Measurements from ENCODE around the gene TBC1D1.

Gene TBC1D1

DNA sequence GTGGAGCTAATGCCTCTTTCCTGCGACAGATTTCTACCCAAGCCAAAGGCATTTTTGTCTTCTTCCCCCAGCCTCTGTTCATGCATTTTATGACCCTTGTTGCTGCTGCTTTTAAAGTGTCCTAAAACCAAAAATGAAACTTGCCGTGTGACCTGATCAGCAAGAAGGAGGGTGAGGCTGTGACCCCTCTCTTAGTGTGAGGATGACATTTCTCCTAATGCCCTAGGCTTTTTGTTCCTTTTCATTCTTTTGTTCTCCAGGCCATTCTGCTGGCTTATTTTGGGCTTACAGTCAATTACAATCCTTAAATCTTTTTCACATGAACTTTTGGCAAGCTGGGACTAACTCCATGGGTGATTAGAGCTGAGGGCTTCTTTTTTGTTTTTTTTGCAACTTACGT is 103.7 kb downstream of the TBC1D1 start:
- DNase-seq (ENCODE audit: low read depth): no peak

DNA sequence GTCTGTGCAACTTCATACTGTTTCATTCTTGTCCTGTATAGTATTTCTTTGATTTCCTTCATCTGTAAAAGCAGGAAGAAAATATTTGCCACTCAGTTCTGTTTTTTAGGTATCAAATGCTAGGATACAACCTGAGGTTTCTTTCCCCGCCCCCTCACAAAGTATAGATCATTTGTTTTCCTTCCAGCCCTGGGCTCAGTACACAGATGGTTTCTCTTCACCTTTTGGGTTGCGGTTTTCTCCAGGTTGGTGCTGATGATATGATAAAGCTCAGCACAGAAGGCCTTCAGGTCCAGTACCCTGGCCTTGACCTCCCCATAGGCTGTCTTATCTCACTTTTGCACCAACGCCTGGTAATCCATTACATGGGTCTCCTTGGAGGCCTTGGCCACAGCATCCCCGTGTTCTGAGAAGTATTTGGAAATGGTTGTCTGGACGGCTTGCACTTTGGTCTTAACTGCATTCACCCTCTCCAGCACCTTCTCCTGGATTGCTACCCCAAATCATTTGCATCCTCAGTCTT is 104.5 kb downstream of the TBC1D1 start:
- DNase-seq (ENCODE audit: low read depth): no peak

DNA sequence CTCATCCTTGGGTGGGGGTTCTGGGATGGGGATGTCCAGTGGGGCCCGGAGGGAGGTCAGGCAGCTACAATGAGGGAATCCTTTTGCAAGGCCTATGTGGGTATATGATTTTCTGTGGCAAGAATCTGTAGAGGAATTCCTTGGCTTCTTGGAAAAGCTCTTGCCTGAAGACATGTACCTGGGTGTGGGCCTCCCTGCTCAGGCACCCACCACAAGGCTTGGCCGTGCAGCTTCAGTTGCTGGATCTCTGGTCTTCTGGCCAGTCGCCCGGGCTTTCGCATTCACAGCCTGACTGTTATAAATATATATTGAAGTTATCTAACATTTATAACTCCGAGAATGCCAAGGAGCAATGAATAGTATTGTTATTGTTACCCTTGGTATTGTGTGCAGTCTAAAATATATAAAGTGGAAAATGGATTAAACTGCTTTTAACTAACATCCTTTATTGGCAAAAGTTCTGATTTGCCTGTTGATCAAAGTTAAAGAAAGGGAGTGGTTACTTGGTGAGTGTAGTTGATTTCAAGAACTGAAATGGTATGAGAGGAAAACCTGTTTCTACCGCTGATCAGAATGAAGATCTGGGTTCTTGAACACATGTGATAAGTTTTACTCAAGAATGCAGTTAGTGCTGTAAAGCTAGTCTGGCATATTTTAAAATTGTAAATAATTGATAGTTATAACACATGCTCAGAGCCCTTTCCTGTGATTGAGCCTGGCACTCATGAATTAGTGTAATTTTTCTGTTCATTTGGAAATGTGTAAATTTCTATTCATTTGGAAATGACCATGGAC is 105.3 kb downstream of the TBC1D1 start:
- no peak for DNase-seq (ENCODE audit: low read depth)

DNA sequence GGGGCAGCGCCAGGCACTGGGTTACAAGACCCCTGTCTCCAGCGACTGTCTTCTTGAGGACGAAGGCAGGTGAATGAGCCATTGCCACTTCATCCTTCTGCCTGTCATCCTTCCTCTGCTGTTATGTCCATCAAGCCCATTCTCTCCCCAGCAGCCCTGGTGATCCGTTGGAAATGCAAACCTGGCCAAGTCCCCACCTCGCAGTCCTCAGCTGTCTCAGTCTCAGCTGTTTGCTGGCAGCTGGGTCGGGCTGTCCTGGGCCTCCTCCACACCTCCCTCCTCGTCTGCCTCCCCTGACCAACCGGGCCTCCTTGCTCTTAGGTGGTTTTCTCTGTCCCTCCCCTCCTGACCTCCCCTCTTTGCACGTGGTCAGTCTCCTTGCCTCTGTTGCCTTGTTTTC is 107.3 kb downstream of the TBC1D1 start:
- DNase-seq (ENCODE audit: low read depth): no peak

DNA sequence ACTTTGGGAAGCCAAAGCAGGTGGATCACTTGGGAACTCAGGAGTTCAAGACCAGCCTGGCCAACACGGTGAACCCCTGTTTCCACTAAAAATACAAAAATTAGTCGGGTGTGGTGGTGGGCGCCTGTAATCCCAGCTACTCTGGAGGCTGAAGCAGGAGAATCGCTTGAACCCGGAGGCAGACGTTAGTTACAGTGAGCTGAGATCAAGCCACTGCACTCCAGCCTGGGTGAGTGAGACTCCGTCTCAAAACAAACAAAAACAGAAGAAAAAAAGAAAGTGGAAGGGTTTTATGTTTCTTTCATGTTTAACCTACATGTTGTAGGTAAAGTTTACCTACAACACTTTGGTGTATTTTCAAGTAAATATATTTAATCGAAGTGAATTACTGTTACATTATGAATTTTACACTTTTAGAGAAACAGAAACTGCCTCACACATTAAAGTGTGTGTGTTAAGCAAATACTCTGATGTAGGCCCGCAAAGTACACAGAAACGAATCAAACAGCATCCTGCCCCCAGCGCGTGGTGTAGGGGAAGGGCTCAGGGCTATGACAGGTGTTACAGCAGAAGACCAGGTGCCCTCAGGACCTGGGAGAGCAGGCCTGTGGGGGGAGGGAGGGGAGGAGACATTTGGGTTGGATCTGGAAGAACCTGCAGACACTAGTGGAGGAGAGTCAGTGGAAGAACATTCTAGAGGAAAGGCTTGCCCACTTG is 108.3 kb downstream of the TBC1D1 start:
- no peak for DNase-seq (ENCODE audit: low read depth)

DNA sequence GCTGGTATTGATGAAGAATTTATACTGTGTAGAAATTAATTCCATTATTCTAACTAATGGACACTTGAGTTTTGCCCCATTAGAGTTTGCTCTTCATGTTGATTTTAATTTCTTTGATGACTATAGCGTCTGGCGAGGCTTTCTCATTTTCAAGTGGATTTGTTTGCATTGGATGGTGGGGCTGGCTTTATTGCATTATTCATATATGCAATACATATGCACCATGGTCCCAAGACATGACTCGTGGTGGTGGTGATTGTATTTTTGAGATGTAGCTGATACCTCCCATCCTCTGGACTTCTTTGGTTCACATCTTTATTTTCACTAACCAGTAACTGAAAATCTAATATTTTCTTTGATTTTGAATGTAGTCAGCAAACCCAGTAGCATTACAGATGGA is 109.1 kb downstream of the TBC1D1 start:
- DNase-seq (ENCODE audit: low read depth): no peak

DNA sequence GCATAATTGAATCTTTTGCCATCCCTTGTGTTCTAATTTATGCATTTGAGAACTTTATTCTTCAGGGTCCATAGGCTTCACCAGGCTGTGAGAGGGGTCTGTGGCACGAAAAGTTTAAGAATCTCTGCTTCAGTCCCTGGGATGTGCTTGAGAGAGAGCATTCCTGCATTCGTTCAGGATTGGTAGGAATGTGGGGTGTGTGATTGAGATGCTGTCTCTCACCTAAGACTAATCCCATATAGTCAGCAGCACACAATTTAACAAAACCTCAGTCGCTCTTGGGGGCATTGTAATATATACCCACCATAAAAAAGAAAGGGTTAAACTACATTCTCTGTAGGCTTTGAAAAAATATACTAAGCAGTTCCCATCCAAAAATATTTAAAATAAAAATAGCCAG is 111.0 kb downstream of the TBC1D1 start:
- no peak for DNase-seq (ENCODE audit: low read depth)

DNA sequence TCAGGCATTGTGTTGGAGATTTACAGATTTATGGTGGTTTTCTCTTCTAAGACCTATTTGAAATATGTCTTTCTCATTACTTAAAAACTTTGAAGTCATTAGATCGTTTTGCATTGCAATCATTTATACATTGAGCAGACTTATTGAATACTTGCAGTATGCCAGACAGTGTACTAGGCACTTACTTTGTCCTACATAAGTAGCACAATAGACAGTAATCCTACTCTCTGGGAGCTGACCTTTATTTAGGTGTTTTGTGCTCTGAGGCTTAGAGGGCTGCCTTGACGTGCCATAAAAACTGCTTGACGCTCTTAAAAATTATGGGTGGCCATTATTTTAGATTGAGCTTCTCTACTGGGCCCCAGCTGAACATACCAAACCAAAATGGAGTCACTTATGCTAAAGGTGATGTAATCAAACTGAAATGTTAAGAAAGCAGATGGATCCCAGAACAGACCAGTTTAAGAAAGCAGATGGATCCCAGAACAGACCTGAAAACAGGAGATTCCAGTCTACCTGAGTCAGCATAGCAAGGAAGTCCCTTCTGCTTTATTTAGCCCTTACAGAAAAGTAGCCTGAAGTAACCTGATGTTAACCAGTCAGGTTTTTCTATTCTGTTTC is 111.7 kb downstream of the TBC1D1 start:
- no peak for DNase-seq (ENCODE audit: low read depth)

DNA sequence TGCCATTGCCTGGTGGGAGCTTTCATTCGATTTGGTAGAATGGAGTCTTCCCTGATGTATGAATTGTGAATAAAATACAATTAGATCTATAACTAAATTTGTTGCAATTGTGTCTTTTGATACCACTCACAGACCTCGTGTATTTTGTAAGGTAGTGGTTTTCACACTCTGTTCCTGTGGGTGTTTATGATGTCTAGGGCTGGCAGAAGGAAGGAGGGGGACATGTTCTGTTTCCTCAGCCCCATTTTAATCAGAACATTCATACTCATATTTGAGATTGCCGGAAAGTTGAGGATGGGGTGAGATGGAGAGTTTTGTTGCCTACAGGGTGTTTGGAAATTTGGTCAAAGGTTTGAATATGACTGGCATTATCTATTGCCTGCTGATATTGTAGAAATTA is 112.2 kb downstream of the TBC1D1 start:
- no peak for DNase-seq (ENCODE audit: low read depth)

DNA sequence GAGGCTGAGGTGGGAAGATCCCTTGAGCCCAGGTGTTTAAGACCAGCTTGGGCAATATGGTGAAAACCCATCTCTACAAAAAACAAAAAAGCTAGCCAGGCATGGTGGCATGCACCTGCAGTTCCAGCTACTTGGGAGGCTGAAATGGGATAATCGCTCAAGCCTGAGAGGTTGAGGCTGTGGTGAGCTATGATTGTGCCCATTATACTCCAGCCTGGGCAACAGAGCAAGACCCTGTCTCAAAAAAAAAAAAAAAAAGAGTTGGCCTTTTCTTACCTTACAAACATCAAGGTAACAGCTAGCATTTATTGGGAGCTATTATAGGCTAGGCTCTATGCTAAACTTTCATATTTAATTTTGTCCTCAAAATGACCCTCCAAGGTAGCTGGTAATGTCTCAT is 112.7 kb downstream of the TBC1D1 start:
- no peak for DNase-seq (ENCODE audit: low read depth)

DNA sequence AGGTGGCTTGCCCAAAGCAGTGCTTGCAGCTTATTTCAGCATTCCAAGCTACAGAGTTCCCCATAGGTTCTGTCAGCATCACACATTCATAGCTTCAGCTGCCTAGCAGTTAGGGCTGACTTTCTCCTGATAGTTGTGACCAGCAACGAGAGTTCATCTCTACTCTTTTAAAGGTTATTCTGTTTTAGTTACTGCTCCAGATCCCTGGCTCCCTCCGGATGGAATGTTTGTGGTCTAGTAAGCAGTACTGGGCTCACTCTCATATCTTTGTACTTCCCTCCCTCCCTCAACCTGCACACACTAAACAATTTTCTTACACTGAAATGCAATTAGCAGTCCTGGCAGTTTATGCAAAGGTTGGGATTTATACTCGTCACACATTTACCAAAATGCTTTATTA is 113.2 kb downstream of the TBC1D1 start:
- no peak for DNase-seq (ENCODE audit: low read depth)

DNA sequence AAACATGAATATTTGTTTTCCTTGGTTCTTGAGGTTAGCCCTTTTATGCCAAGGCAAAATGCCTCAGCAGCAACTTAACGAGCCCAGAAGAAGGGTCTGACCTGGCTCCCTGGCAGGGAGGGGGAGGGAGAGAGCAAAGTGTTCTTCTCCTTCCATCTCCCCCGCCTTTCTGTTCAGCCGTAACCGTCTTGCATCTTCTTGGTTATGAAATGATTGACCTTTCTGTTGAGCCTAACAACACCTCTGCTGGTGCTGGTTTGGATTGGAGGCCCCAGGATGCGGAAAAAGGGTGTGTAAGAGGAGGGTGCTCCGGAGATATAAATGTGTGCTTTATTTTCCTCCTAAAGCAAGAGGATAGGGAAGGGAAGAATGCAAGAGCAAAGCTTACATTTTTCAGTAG is 114.0 kb downstream of the TBC1D1 start:
- DNase-seq (ENCODE audit: low read depth): no peak

DNA sequence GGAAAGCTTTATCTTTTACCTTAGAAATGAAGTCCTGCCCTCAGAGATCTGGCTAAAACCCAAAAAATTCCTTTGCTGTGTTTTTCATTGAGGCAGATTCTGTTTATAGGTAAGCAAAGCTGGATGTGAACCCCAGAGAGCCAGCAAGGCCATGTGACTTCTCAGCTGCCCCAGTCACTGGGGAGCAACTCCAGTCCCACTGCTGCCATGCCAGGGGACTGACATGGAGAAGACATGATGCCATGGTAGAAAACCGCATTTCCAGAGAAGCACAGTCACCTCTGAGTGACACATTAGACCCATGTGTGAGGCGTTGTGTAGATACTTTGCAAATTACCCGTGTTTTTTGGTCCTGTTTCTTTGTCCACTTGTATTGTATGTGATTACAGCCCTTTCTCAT is 114.8 kb downstream of the TBC1D1 start:
- no peak for DNase-seq (ENCODE audit: low read depth)

DNA sequence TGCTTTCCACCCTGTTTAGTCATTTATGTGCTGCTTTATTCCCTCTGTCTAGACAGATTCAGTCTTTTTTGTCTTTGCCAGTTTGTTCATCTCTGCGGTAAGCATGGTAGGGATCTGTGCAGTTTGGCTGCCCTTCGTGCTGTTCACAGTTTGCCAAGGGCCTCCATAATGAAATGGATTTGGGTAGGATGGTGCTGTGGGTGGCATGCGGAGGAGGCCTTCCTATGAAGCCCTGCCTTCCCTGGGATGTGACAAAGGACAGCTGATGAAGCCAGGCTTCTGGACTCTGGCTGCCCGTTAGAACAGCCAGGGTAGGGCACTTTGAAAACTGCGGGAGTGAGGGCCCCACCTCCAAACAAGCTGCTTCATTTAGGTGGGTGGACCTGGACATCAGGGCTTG is 116.8 kb downstream of the TBC1D1 start:
- DNase-seq (ENCODE audit: low read depth): no peak

DNA sequence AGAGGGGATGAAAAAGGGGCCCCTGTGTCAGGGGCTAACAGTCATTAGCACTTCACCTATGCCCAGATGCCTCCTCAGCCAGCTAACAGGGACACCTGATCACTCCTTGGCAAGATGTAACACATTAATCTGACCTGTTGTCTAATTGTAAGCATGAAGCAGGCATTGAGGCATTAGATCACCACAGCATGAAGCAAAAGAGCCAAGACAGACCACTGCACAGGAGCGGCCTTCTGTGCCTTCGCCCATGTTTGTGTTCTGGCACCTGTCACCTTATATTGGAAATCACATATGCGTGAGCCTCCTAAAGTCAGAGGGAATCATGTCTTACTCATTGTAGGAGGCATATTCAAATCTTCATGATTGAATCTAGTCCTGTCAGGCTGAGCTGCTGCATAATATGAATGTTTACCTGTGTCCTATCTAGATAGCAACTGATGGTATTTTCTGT is 117.7 kb downstream of the TBC1D1 start:
- no peak for DNase-seq (ENCODE audit: low read depth)

DNA sequence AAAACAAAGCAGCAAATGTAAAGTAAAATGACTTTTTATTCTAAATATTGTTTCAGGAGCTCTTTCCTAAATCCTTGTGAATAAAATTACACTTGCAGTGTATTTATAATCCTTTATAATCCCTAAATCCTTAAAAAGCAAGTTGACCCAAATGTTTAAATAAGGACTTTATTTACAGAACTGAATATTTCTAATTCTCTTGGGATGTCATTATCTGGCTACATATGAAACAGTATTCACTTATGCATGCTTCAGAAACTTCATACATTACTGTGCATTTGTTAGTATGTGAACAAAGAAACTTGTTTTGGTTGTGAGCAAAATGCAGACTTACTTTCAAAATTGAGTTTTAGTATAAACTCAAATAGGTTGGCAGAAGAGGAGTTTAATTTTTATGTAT is 118.5 kb downstream of the TBC1D1 start:
- no peak for DNase-seq (ENCODE audit: low read depth)

DNA sequence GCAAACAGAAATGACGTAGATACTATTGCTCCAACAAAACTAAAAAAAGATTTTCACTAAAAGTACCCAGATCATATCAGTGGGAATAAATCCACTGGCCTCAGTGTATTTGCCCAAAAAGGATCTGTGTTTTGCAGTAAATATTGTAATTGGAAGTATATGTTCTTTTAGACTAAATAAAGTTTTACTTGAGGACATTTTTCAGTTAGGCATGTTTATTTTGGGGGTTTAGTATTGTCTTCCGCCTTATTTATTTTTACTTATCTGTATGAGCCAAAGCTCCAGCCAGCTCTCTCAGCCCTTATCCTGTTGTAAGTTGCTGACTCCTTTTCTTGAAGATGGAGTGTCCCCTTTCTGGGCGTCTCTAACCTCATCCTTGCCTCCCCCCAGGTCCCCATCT is 119.1 kb downstream of the TBC1D1 start:
- no peak for DNase-seq (ENCODE audit: low read depth)

DNA sequence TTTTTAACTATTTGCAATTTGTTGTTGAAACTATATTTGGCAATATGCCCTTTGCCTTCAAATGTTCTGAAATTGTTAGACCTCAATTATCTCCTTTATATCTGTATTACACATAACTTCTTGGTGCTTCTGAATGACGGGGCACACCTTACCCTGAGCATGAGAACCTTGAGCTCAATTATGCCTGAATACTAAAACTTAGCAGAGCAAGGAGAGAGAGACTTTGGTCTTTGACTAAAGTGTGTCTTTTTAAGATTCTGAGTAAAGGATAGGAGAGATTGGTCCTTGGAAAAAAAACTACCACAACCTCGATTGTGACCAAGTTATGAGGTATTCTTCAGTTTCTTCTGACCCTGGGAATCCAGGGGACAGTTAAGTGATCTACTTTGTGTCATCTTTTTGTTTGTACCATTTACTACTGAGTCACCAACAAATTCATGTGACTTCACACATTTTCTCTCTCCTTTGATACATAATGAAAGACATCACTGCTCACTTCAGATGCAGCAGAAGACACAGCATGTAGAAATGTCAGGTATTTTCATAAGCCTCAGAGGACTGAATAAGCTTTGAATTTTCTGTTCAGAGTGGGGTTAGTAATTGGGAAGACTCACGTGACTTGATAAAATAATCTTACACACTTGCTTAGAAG is 120.8 kb downstream of the TBC1D1 start:
- no peak for DNase-seq (ENCODE audit: low read depth)

DNA sequence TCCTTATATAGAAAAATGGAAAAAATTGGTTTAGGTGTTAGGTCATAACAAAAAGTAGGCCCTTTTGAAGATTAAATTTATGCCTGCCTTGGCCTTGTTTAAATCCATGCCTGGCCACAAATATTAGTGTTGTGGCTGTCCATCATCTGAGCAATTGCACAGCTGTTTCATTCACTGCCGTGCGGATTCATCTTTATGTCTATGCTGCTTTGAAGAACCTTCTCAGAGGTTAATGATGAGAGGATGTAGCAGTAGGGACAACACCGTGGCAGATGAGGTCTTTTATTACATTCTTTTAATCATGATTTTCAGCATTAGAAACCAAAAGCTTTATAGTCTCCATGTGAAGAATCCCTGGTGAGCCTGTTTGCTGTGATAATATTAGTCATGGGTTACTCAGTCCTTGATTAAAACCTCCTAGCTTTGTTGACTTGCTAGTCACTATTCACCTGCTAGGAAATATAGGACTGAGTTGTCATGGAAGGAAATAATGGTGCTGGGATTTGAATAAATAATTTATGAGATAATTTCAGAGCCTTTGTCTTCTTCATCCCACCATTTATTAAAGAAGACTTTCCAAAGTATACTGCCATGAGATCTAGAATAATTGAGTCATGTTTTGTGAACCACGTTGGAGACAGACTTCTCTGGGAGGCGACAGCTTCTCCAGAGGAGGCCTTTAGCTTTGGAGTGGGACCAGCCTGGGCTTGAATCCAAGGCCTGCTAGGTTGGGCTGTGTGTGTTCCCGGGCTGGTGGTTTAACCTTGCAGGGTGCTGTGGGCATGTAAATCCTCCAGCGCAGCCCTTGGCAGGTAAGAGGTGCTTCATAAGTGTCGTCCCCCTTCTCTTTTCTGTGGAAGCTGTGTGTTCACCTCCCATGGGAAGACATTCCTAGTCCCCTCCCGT is 122.8 kb downstream of the TBC1D1 start:
- DNase-seq (ENCODE audit: low read depth): no peak

DNA sequence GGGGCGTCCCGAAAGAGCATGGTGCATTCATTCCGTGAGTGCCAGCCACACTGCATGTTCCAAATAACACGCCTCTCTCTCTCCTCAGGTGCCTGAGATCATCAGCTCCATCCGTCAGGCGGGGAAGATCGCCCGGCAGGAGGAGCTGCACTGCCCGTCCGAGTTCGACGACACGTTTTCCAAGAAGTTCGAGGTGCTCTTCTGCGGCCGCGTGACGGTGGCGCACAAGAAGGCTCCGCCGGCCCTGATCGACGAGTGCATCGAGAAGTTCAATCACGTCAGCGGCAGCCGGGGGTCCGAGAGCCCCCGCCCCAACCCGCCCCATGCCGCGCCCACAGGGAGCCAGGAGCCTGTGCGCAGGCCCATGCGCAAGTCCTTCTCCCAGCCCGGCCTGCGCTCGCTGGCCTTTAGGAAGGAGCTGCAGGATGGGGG is 123.6 kb downstream of the TBC1D1 start:
- no peak for DNase-seq (ENCODE audit: low read depth)

DNA sequence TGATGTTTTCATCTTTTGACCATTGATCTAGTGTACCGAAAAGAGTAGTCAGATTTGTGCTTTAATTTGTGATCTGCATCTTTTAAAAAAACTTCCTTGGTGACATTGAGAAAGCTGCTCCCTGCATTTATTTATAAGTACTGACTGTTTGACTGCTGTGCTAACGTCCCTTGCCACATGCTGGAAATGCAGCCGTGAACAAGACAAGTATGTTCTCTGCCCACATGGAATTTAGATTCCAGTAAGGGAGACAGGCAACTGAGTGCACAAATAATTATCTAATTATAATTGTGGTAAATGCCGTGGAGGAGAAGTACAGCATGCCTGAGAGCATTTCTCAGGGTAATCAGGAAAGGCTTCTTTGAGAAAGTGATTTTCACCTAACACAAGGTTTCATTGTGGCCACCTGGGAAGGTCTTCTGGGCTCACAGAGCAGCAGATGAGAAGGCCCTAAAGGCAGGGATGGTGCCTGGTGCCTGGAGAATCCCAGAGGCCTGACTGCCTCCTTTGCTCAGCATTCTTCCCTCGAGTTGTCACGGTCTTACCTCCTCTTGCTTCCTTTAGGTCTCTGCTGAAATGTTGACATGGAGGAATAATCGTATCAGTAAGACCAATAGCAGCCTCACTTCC is 125.1 kb downstream of the TBC1D1 start:
- DNase-seq (ENCODE audit: low read depth): no peak

All from HS-27A (cell line).